Ammon's horn (tissue), 1 donor: Measurements from ENCODE around the gene FAM72A.
"Not testable (repeated sequence)": the region's sequence is repeated elsewhere in the genome, so short reads cannot be mapped to it uniquely, and the experiment has no call there.

Experiments used
- DNase-seq: peaks from one replicate; pipeline ENCODE4 v3.0.0-alpha.2; 2016; ENCODE audit warnings: low spot score

FAM72A gene

GRCh38 chr1:206215600-206216392, 13.2 kb upstream of the FAM72A start:
- DNase-seq, result not testable (repeated sequence)

DNA sequence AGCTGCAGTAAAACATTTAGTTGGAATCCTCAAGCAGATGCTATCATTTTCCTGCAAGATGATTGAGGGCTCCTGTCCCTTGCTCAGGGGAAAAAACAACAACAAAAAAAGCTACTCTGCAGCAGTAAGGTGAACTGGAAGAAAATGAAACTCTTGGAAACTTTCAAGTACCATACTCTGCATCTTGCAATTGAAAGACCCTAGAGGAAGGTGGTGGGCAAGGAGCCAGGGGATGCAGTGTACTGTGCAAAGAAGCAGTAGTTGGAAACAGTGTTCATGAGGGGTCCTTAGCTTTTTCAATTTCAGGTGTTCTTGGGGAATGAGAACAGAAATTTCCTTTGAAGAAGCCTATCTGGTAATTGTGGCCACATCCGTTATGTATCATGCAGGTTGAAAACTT, 8.2 kb upstream of the FAM72A start:
- not testable (repeated sequence) for DNase-seq

GRCh38 chr1:206205569-206205968, 2.9 kb upstream of the FAM72A start:
- DNase-seq, result not testable (repeated sequence)

- DNase-seq, result not testable (repeated sequence)
Observed at GRCh38 chr1:206204871-206205270, 2.2 kb upstream of the FAM72A start.

GRCh38 chr1:206204159-206204511, 1.5 kb upstream of the FAM72A start:
- DNase-seq, result not testable (repeated sequence)

DNA sequence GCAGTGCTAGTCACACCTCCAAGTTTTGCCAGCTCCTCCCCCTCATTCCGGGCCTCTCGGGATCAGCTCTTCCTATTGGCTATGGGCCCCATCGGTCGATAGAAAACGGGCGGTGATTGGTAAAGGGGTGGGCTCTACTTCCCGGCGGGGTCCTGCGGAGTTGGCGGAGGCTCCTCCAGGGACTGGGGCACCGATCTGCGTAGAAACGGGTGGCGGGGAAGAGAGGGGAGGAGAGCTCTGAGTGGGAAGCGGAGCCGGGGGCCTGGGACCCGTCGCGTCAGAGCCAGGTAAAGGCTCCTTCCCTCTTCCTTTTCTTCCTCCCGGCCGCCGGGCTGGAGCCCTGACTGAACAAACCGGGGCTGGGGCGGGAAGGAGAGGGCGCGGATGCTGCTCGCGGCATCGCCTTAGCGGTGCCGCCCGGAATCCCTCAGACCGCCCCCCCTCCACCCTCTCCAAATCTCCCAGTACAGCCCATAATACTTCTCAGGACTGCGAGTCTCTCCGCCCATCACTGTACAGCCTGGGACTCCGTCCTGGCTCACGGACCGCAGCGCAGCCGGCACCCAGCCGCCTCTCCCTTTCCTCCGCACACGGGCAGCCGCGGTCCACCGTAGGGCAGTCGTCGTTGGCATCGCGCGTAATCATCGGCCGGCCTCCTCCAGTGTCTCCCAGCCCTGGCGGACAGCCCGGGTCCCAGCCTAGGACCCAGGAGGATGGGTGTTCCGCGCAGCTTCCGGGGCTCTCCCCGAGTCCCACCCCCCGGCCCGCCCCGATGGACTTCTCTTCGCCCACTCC, 922 bp upstream of the FAM72A start, which contains the start of gene SRGAP2:
Gene SRGAP2 (plus strand): TSS at position 178 of the 795 bp plus-strand sequence. CDS start 2,430 bp downstream, outside the sequence.
- peak; percentile 41 for DNase-seq

DNA sequence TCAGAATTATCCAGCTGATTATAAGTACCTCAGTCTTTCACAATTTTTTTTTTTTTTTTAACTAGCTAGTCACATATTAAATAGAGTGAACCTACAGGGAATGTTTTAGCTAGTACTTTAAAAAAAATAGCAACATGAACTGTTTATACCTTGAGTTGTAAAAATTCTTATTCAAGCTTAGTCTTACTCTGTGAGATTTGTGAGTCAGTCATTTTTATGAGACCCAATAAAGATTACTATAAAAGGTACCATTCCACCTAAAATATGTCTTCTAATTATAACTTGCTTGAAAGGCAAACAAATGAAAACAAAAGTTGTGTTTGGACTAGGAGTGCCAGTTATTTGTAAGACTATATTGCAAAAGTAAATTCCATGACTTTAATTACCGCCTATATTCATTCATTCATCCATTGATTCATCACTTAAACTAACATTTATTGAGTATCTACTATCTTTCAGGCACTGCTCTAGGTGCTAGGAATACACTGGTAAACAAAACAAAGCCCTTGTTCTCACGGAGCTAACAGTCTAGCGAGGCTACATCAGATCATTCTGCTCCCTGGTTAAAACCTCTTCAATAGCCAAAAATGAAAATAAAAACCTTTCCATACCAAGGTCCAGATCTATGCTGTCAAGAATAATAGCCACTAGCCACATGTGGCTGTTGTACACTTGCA, 5.8 kb downstream of the FAM72A start:
- not testable (repeated sequence) for DNase-seq

DNA sequence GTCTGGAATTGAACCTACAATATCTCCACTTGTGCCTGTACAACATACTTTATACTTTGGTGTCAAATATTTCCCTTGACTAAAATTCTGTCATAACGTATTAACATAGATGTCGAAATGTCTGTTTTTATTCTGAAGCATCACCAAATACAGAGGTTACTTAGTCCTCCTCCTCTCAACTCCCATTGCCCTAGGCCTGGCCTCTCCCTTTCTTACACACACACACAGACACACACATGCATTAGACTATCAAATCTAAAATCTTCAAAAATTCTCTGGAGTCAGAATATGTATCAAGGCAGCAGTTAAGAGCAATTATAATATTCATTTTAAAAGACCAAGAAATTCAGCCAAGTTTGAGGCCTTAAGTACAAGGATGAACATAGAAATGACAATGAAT, 7.5 kb downstream of the FAM72A start:
- DNase-seq, result not testable (repeated sequence)

GRCh38 chr1:206186826-206187225, 15.8 kb downstream of the FAM72A start:
- not testable (repeated sequence) for DNase-seq

- not testable (repeated sequence) for DNase-seq
Observed at GRCh38 chr1:206185778-206186177, 16.9 kb downstream of the FAM72A start.

DNA sequence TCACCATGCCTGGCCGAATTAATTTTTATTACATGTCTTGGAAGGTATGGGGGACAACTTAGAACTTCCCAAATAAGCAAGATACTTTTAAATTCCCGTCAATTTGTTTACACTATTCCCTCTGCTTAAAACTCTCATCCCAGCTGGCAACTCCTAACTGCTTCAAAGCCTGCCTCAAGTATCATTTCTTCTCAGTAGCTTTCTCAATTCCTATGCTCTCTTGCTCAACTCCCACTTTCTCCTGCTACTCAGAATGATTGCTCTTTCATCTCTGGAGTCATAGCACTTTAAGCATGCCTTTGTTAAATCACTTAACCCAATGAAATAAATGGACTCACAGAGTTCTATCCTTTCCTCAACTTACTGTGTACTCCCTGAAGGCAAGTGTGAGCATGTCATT, 18.9 kb downstream of the FAM72A start:
- not testable (repeated sequence) for DNase-seq

- not testable (repeated sequence) for DNase-seq
Observed at GRCh38 chr1:206182368-206183317, 20.0 kb downstream of the FAM72A start.

- DNase-seq, result not testable (repeated sequence)
Observed at GRCh38 chr1:206179666-206180065, 23.0 kb downstream of the FAM72A start.

DNA sequence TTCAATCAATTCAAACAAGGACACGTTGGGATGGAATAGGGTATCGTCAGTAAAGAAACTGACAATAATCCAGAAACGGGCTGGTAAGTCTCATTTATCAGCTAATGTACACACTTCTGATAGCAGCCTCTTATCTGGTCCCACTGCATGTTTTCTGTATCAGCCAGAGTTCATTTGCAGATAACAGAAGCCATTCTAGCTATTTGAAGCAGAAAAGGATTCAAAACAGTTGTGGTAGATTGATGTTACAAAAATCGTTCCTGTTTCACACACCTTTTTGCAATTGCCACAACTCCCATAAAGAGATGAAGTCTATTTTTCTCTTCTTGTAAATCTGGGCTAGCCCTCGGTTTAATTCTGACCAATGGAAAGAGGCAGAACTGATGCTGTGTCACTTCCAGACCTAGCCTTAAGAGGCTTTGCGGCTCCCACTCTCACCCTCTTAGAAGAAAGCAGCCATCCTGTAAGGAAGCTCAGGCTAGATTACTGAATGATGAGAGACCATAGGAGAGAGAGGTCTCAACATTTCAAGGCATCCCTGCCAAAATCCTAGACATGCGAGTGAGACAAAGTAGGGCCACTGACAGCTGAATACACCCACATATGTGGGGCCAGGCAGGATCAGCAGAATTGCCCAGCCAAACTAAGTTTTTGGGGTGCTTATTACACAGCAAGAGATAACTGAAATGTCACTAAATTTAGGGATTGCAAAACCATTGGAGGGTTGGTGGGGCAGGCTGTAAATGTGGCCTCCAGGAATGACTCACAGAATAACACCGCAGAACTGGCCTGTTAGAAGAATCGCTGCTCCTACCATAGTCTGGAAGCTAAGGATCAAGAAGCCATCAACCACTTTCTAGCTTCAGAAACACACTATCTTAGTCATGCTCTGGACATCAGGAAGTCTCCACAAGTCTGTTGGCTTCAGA, 24.3 kb downstream of the FAM72A start:
- not testable (repeated sequence) for DNase-seq

DNA sequence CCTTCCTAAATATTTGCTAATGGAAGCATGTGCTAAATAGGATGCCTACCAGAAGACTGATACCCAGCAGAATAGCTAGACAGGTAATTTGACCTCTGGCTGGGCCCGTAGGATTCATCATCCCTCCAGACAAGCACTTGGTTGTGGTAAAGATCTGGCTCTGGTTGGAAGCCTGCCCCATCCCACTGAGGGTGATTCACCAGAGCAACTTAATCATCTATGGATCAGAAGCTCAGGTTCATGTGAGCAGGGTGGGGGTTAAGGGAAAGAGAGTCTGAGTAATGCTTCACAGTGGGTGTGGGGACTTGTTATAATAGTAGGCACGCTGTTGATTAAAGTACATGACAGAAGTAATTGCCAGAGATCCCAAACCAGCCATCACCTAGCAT, 26.5 kb downstream of the FAM72A start:
- not testable (repeated sequence) for DNase-seq

DNA sequence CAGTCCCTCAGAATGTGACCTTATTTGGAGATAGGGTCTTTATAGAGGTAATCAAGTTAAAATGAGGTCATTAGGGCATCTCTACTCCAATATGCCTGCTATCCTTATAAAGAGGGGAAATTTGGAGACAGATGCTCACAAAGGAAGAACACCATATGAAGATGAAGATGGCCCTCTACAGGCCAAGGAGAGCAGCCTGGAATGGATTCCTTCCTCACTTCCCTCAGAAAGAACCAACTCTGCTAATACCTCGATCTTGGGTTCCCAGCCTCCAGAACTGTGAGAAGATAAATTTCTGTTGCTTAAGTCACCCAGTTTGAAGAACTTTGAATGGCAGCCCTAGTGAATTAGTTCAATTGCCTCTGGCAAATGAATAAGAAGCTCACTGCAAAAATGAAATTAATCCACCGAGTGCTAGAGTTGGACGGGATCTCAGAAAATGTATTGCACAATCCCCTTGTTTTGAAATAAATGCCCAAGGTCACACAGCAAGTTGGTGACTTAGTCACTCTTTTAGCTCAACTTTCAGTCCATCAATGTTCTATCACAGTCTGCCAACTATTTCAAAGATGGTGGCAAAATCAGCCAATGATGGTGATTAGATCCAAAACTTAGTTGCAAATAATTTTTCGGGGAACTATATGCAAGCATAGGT, 27.1 kb downstream of the FAM72A start:
- DNase-seq, result peak; percentile 3

DNA sequence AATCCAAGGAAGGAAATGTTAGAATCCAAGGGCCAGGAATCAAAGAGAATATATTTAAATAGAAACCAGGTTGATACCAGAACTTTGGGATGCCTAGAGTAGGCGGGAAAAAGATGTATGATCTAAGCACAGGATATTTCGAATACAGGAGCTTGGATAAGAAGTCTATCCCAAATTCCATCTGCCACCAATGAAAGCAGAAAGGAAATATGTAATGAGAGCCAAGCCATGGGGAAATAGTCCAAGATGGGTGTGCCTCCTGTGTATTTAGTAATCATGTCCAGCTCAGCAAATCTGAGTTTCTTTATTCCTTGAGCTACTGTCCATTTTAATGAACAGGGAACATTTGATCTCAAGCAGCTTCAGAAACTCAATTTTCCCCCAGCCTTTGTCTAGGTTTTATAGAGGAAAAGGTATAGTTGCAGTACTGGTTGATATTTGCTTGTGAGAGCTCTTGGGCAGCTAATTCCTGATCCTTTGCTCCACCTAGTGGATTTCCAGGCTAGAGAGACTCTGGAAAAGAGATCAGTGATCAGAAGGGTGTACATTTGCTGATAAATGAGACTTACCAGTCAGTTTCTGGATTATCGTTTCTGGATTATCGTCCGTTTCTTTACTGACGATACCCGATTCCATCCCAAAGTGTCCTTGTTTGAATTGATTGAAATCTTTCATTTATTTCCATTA, 28.3 kb downstream of the FAM72A start:
- DNase-seq, result peak; percentile 21

DNA sequence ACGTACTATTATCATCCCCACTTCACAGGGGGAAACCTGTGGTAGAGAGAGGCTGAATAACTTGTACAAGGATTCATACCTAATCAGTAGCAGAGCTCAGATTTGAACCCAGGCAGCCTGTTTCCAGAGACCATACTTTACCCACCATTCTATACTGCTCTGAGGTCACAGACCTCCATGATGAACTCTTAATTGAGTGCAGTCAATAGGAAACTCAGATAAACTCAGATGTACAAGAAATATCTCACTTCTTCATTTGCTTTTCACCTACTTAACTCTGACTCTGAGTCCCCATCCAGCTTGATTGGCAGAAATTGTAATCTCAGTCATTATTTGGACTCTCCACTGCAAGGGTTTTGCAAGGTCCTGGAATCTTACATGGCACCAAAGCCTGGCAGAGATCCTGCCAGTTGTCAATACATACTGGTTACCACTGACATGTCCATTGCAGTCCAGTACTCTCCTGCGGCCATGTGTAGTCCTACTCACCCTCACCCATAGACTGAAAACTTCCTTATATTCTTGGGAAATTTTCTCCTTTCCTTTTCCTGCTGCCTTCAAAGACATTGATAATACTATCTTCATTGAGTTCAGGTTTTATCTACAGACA, 29.4 kb downstream of the FAM72A start:
- DNase-seq, result not testable (repeated sequence)
